SW480 (cell line): ENCODE results near the gene CCSER1.
"Not testable (repeated sequence)": the region's sequence is repeated elsewhere in the genome, so short reads cannot be mapped to it uniquely, and the experiment has no call there.

ENCODE experiments used
- DNase-seq: peaks from one replicate; pipeline ENCODE4 v3.0.0-alpha.2; 2016; ENCODE audit warnings: low spot score

Gene CCSER1

DNA sequence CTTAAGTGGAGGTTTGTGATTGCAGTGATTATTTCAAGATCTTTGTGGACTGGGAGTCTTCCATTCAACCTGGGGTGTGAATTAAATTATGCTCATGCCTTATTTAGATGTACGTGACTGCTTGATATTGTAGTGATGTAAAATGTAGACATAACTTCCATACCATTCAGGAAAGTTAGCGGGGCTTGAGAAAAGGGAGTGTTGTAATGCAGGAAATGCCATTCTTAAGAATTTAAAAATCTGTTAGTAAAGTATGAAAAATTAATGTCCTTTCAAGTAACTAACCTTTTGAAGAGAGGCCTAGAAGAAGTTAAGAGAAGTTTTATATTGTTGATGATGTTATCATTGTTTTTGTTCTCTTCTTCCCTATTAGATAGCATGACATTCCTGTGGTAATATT, 318.2 kb downstream of the CCSER1 start:
- DNase-seq = no peak

DNA sequence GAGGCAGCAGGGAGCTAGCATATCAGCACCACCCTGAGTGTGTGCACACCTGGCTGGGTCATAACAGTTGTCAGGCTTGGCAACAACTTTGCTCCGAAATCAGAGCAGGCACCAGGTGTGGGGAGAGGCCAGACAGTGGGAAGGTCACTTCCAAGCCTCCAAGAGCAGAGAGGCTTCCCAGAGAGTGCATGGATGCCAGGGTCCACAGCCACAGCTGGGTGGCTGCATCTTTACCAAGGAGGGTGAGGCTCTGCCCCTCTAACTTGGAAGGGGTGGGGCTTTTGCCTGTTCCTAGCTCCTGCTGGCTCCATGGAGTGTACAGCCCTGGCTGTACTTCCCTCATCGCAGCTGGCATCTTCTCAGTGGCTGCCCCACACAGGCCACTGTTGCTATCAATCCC, 322.4 kb downstream of the CCSER1 start:
- no peak for DNase-seq

- DNase-seq = no peak
Measured at GRCh38 chr4:90456891-90457290, 329.7 kb downstream of the CCSER1 start.

GRCh38 chr4:90457817-90458216, 330.6 kb downstream of the CCSER1 start:
- no peak for DNase-seq

DNA sequence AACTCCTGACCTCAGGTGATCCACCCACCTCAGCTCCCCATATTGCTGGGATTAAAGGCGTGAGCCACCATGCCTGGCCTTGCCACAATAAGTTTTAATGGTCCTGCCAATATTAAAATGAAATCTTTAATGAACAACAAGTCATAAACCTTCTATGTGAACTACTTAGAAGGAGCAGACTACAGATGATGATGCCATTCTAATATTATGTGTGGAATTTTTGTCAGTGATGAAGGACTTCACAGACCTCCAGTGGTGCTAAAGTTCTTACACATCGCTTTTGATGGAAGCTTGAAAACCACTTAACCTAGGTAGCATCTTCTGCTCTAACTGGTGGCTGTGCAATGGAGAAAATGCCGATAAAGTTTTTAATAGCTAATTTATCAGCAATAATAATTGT, 331.4 kb downstream of the CCSER1 start:
- DNase-seq = no peak

- DNase-seq = no peak
Measured at GRCh38 chr4:90474484-90474883, 347.3 kb downstream of the CCSER1 start.

DNA sequence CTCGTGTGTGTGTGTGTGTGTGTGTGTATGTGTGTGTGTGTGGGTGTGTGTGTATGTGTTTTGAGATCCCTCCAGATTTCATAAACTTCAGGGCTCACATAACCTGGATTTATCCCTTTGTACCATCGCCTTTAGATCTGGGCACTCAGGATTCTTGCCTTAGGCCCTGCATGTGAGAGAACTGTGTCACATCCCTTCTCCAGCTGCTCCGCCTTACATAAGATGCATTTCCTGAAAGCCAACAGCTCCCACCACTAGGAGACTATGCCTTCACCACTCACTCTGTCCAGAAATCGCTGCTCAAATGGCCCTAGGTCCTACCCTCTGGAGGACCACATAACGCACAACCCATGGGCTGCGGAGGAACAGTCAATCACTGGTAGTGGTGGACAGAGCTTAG, 348.8 kb downstream of the CCSER1 start:
- DNase-seq = no peak

DNA sequence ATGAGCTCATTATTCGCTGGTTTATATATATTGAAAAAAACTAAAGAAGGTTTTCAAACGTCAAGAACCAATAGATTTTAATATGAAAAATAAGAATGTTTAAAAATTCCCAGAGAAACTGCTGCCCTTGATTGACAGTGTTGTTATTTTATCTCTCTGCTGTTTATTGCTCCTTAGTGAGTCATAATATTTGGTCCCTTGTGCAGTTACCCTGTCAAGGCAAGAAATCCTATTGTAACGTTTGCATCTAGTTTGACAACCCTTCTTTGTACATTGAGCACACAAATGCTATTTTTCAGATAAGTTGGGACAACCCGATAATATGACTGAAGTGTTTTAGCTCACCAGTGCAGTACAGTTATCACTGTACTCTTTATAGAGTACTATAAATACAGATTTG, 349.4 kb downstream of the CCSER1 start:
- DNase-seq = no peak

DNA sequence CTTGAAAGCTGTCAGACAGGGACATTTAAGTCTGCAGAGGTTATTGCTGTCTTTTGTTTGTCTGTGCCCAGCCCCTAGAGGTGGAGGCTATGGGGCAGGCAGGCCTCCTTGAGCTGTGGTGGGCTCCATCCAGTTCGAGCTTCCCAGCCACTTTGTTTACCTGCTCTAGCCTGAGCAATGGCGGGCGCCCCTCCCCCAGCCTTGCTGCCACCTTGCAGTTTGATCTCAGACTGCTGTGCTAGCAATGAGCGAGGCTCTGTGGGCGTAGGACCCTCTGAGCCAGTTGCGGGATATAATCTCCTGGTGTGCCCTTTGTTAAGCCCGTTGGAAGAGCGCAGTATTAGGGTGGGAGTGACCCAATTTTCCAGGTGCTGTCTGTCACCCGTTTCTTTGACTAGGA, 357.7 kb downstream of the CCSER1 start:
- DNase-seq = not testable (repeated sequence)

- no peak for DNase-seq
Measured at GRCh38 chr4:90486346-90486745, 359.2 kb downstream of the CCSER1 start.

- no peak for DNase-seq
Measured at GRCh38 chr4:90495211-90495610, 368.0 kb downstream of the CCSER1 start.

GRCh38 chr4:90495936-90496335, 368.7 kb downstream of the CCSER1 start:
- DNase-seq = no peak

DNA sequence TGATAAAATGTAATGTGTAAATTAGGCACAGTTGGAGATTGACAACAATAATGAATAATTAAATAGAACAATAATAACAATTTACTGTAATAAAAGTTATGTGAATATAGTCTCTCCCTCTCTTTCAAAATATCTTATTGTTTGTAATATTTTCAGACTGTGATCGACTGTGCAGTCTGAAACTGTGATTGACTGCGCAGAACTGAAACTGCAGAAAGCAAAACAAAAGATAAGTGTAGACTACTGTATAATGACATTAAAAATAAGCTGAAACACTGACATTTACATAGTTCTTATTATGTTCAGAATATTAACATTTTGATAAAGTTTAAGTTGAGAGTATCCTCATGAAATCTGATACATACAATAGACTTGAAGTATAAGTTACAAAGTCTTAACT, 371.0 kb downstream of the CCSER1 start:
- no peak for DNase-seq

DNA sequence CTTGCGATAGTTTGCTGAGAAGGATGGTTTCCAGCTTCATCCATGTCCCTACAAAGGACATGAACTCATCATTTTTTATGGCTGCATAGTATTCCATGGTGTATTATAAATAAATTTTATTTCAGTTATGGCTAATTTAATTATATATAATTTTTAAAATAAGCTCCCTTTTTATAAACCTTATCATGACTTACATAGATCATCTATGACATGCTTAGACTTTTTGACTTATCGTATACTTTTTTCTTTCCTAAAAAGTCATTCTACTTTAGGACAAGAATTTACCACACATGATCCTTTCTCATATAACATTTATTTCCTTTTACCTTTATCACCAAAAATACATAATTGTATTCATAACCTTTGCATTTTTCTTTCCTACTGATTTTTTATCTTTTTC, 376.5 kb downstream of the CCSER1 start:
- DNase-seq = no peak

DNA sequence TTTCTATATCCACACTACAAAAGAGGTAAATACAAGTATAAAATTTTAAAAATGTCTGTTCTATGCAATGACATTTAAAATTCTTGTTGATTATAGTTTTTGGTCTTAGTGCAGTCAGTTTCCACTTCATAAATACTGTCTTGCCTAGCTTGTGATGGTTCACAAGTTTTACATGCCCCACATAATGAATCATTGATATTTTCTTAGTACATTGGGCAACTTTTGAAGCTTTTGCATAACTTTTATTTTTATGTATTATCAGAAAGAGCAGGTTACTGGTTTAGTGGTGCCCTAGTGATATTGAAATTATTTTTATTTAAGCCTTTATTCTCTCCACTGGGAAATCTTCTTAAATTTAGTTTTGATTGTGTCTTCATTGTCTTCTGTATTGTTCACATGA, 388.0 kb downstream of the CCSER1 start:
- no peak for DNase-seq

- no peak for DNase-seq
Measured at GRCh38 chr4:90528551-90528950, 401.4 kb downstream of the CCSER1 start.

DNA sequence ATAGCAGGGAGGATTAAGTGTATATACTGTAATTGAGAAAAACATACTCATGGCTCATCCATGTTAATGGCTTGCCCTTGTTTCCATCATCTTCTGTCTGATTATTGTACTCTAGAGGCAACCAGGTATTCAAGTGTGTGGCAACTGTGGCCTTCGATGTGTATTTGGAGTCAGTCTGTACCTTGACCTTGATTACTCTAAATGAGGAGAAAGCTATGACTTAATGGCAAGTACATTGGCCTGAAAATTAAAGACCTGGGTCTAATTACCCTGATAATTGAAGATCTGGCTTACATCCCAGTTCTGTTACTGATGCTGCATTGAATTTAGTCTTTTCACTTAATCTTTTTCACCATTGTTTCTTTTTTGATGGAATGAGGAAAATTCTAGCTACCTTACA, 409.2 kb downstream of the CCSER1 start:
- DNase-seq = no peak

GRCh38 chr4:90537491-90537890, 410.3 kb downstream of the CCSER1 start:
- no peak for DNase-seq

GRCh38 chr4:90540536-90540935, 413.3 kb downstream of the CCSER1 start:
- DNase-seq = no peak

DNA sequence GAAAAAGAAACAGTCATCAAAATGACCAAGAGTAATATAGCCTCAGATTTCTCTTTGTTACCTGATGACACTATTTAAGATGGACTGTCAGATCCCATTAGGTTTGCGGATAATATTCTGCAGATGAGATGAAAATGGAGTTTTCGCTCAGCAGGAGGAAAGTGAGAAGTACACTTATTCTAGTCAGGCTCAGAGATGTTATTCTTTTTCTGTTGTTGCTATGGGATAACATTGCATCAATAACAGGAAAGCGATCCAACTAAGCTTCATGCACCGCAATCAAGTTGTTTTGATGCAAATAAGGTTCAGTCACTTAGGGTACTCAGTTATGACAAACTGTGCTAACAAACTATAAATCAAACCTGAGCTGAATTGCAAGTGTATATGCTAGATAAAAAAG, 415.0 kb downstream of the CCSER1 start:
- DNase-seq = no peak

DNA sequence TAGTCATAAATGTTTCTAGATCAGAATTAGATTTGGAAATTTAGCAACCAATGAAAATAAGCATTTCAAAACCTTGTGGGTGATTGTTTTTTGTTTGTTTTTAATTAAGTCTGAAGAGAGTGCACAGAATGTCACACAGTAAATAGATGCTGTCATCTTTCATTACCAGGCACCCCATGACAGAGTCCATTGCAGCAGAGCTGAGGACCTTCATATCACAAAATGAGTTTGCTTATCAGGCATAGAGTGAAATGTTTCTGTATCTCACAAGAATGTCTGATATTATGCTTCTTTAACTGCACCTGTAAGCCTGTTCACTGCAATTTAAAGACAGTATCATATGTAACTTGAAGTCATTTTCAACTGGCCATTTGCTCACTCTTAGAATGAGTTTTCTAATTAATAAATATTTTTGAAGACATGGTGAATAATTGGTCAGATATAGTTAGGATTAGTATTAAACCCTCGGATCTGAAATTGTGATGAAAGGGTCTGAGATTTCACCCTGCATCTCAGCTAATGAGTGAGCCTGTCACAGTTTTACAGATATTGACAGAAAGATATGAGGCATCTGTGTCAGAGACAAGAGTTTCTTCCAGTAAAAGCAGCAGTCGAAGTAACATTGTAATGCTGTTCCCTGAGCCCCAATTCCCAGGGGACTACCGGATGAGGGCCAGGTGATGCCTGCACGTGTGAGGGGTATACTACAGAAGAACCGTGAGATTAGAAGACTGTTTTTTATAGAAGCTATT, 416.4 kb downstream of the CCSER1 start:
- DNase-seq = no peak

DNA sequence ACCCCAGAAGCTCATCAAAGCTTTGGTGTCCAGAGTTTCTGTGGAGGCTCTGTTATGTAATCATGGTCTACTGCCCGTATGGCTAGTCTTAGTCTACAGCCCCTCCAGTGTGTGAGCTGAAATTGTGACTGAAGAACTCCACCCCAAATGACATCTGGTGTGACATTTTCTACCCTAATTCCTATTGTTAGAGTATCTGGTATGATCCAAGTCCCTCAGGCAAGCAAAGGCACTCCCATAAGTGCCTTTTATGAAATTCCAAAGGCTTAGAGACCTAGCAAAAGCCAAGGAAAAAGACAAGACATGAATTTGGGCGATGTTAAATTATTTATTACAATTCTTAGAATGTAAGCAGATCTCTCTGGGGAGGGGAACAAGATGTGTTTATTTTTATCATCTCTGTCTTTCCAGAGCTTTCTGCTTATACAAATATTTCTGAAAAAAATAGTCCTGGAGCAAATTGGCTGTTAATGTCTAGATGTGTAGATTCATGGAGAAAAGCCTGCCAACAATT, 417.4 kb downstream of the CCSER1 start:
- no peak for DNase-seq

- no peak for DNase-seq
Measured at GRCh38 chr4:90545380-90545779, 418.2 kb downstream of the CCSER1 start.

GRCh38 chr4:90546114-90546513, 418.9 kb downstream of the CCSER1 start:
- no peak for DNase-seq
